IMR-90 (cell line): Measurements from ENCODE around the gene GSTP1. TPM values are rescaled to one million over a fixed set of nuclear protein-coding genes. Genes with fewer than 3 reads are reported as not detected.

Experiments used
- ATAC-seq: fragments of 200-7000 bp; cut with Tn5 transposase; 2 replicates; pipeline ENCODE4 v1.9.1; 2020; ENCODE audit warnings: low read depth, mild to moderate bottlenecking, moderate library complexity
- BruUV-seq: library from RNA; stranded (reverse); fragments of 400-500 nt; replicated peaks from 2 replicates; lab custom pipeline; 2021; lab: Mats Ljungman, UMichigan
- CTCF ChIA-PET: fragments of 300-600 bp; formaldehyde crosslinking; extraction: SDS; loops from one replicate; lab custom pipeline; 2021; ENCODE audit warnings: antibody characterized with exemption; lab: Yijun Ruan, JAX
- POLR2A ChIA-PET: fragments of 300-600 bp; sonication (Branson Sonifier 250); formaldehyde crosslinking; loops from one replicate; lab custom pipeline; 2022; ENCODE audit warnings: antibody characterized with exemption; ENCODE audit not compliant: unreplicated experiment; lab: Charles Lee
- DNase-seq: peaks from one replicate; pipeline ENCODE4 v3.0.0; 2013
- H2AFZ ChIP-seq: replicated peaks from 2 replicates; pipeline ENCODE3; 2013; ENCODE audit warnings: low read length, mild to moderate bottlenecking; ENCODE audit not compliant: poor library complexity
- H2AK5ac ChIP-seq: 2 replicates; pipeline ENCODE4 v1.6.1; 2013; ENCODE audit warnings: low read depth, low read length, inconsistent platforms
- H2AK9ac ChIP-seq: replicated peaks from 2 replicates; pipeline ENCODE3; 2013; ENCODE audit warnings: mild to moderate bottlenecking, low read depth, low read length, moderate library complexity; ENCODE audit not compliant: poor library complexity
- H2BK120ac ChIP-seq: 2 replicates; pipeline ENCODE4 v1.6.1; 2013; ENCODE audit warnings: low read depth, low read length, inconsistent platforms
- H2BK15ac ChIP-seq: 3 replicates; pipeline ENCODE4 v1.6.1; 2013; ENCODE audit warnings: low read depth, low read length, inconsistent platforms
- H2BK20ac ChIP-seq: 2 replicates; pipeline ENCODE4 v1.6.1; 2013; ENCODE audit warnings: low read depth, mild to moderate bottlenecking, inconsistent platforms, low read length, moderate library complexity
- H2BK5ac ChIP-seq: 2 replicates; pipeline ENCODE4 v1.6.1; 2013; ENCODE audit warnings: mild to moderate bottlenecking, low read depth, low read length, inconsistent platforms; ENCODE audit not compliant: poor library complexity, severe bottlenecking
- H3K14ac ChIP-seq: replicated peaks from 2 replicates; pipeline ENCODE4 v1.6.1; 2013; ENCODE audit warnings: low read depth, low read length, inconsistent platforms
- H3K18ac ChIP-seq: 2 replicates; pipeline ENCODE4 v1.6.1; 2013; ENCODE audit warnings: low read depth, low read length, control low read depth
- H3K23ac ChIP-seq: 2 replicates; pipeline ENCODE4 v1.6.1; 2013; ENCODE audit warnings: low read depth, low read length, inconsistent platforms
- H3K27ac ChIP-seq: 2 replicates; pipeline ENCODE4 v1.5.1; 2013; ENCODE audit warnings: mild to moderate bottlenecking, control low read depth, low read length; ENCODE audit not compliant: insufficient read depth
- H3K27me3 ChIP-seq: 2 replicates; pipeline ENCODE4 v1.6.1; 2013; ENCODE audit warnings: low read length; ENCODE audit not compliant: control insufficient read depth, insufficient read depth
- H3K36me3 ChIP-seq: 2 replicates; pipeline ENCODE4 v1.6.1; 2013; ENCODE audit warnings: low read length, mixed read lengths; ENCODE audit not compliant: control insufficient read depth, insufficient read depth
- H3K4ac ChIP-seq: 2 replicates; pipeline ENCODE4 v1.6.1; 2013; ENCODE audit warnings: low read depth, low read length, inconsistent platforms
- H3K4me1 ChIP-seq: 2 replicates; pipeline ENCODE4 v1.6.1; 2013; ENCODE audit warnings: low read length, mixed read lengths; ENCODE audit not compliant: control insufficient read depth, insufficient read depth
- H3K4me2 ChIP-seq: 2 replicates; pipeline ENCODE4 v1.6.1; 2013; ENCODE audit warnings: low read depth, mild to moderate bottlenecking, control low read depth, low read length, moderate library complexity
- H3K4me3 ChIP-seq: 2 replicates; pipeline ENCODE4 v1.5.1; 2013; ENCODE audit warnings: low read depth, mild to moderate bottlenecking, control low read depth, low read length, moderate library complexity; ENCODE audit not compliant: insufficient read depth
- H3K56ac ChIP-seq: 2 replicates; pipeline ENCODE4 v1.6.1; 2013; ENCODE audit warnings: low read length, inconsistent platforms; ENCODE audit not compliant: insufficient read depth; ENCODE audit errors: extremely low read depth
- H3K79me1 ChIP-seq, 2 experiments: 2 replicates each; pipeline ENCODE4 v1.6.1; 2013; ENCODE audit warnings: low read length in 2 of 2, inconsistent platforms in 1 of 2, low read depth in 1 of 2
- H3K9ac ChIP-seq: 2 replicates; pipeline ENCODE4 v1.6.1; 2013; ENCODE audit warnings: low read depth, low read length, control low read depth
- H3K9me1 ChIP-seq: 2 replicates; pipeline ENCODE4 v1.6.1; 2013; ENCODE audit warnings: low read length, inconsistent platforms; ENCODE audit not compliant: insufficient read depth
- H3K9me3 ChIP-seq: 2 replicates; pipeline ENCODE4 v1.6.1; 2013; ENCODE audit warnings: low read length; ENCODE audit not compliant: control insufficient read depth, insufficient read depth
- H4K20me1 ChIP-seq: 2 replicates; pipeline ENCODE4 v1.6.1; 2013; ENCODE audit warnings: low read length, inconsistent platforms; ENCODE audit not compliant: insufficient read depth
- H4K5ac ChIP-seq: 2 replicates; pipeline ENCODE4 v1.6.1; 2013; ENCODE audit warnings: mild to moderate bottlenecking, low read depth, low read length, control low read depth
- H4K8ac ChIP-seq, 2 experiments: 2 replicates each; pipeline ENCODE4 v1.6.1; 2013; ENCODE audit warnings: low read depth in 2 of 2, low read length in 2 of 2, control low read depth in 1 of 2, inconsistent platforms in 1 of 2
- H4K91ac ChIP-seq: 2 replicates; pipeline ENCODE4 v1.6.1; 2013; ENCODE audit warnings: low read depth, low read length, inconsistent platforms; ENCODE audit not compliant: insufficient read depth
- CEBPB ChIP-seq: IDR thresholded peaks from 2 replicates; pipeline ENCODE4 v1.6.1; 2012; ENCODE audit warnings: low read depth, low read length, improper control_type of control experiment
- CHD1 ChIP-seq: IDR thresholded peaks from 2 replicates; pipeline ENCODE4 v1.6.1; 2012; ENCODE audit warnings: low read depth, low read length, improper control_type of control experiment
- CTCF ChIP-seq: conservative IDR thresholded peaks from 2 replicates; pipeline ENCODE4 v1.5.1; 2012; ENCODE audit warnings: mild to moderate bottlenecking, low read depth, low read length, improper control_type of control experiment
- ELK1 ChIP-seq: fragments of 150-350 bp; IDR thresholded peaks from 2 replicates; pipeline ENCODE4 v1.6.1; 2016; ENCODE audit warnings: low read depth, mild to moderate bottlenecking, low read length, moderate library complexity, borderline replicate concordance
- FOS ChIP-seq: fragments of 150-350 bp; IDR thresholded peaks from 2 replicates; pipeline ENCODE4 v1.6.1; 2016; ENCODE audit warnings: low read depth, low read length
- MAFK ChIP-seq: IDR thresholded peaks from 2 replicates; pipeline ENCODE4 v1.6.1; 2012; ENCODE audit warnings: low read depth, low read length, improper control_type of control experiment
- NFE2L2 ChIP-seq: fragments of 150-350 bp; IDR thresholded peaks from 2 replicates; pipeline ENCODE4 v1.6.1; 2016; ENCODE audit warnings: low read depth, mild to moderate bottlenecking, low read length
- POLR2A ChIP-seq: IDR thresholded peaks from 2 replicates; pipeline ENCODE4 v1.6.1; 2012; ENCODE audit warnings: mild to moderate bottlenecking, low read depth, low read length
- RCOR1 ChIP-seq: IDR thresholded peaks from 2 replicates; pipeline ENCODE4 v1.6.1; 2012; ENCODE audit warnings: mild to moderate bottlenecking, low read length, improper control_type of control experiment; ENCODE audit not compliant: insufficient replicate concordance
- RFX5 ChIP-seq: IDR thresholded peaks from 2 replicates; pipeline ENCODE4 v1.8.0; 2012; ENCODE audit warnings: low read depth, mild to moderate bottlenecking, low read length, moderate library complexity
- SMC3 ChIP-seq: fragments of 150-350 bp; IDR thresholded peaks from 2 replicates; pipeline ENCODE4 v1.6.1; 2016; ENCODE audit warnings: low read depth, mild to moderate bottlenecking, antibody characterized with exemption, low read length, moderate library complexity
- WGBS, 2 experiments: methylation state at CpG; one replicate each; pipeline versions ENCODE4 v1.1.5 to v1.1.7; 2013; ENCODE audit warnings: missing lambda C conversion rate in 2 of 2; ENCODE audit not compliant: insufficient read length in 1 of 2; ENCODE audit errors: extremely low coverage in 2 of 2; 5-methylcytosine and 5-hydroxymethylcytosine counted together
- dilution Hi-C: fragments of 300-500 bp; cut with HindIII; formaldehyde crosslinking; loops from one replicate; pipeline ENCODE4 v1.14.3; 2018; ENCODE audit warnings: low sequenced_read_pairs; ENCODE audit not compliant: unreplicated experiment
- in situ Hi-C: fragments of 300-500 bp; cut with MboI; formaldehyde crosslinking; loops from 3 replicates; pipeline ENCODE4 v1.14.3; 2019; ENCODE audit warnings: low sequenced_read_pairs, inconsistent platforms, mixed read lengths
- intact Hi-C: fragments of 100-400 bp; cut with micrococcal nuclease; formaldehyde crosslinking; loops from 2 replicates; pipeline ENCODE4 v1.10.0; 2022
- polyA plus RNA-seq, 3 experiments: library from polyadenylated mRNA; depleted of rRNA; stranded (reverse); fragments of >200 nt; gene quantifications; 2 replicates each; pipeline ENCODE4 v1.2.3, GENCODE V29; 2012; ENCODE audit warnings: low replicate concordance in 1 of 3
- total RNA-seq: library from RNA; depleted of rRNA; stranded (reverse); fragments of >200 nt; gene quantifications from 2 replicates; pipeline ENCODE4 v1.2.3, GENCODE V29; 2012
- TF ChIP-seq, protein P1 (sequence below): fragments of 150-350 bp; IDR thresholded peaks from 2 replicates; pipeline ENCODE4 v1.6.1; 2017; ENCODE audit warnings: mild to moderate bottlenecking, antibody characterized with exemption, low read length, low read depth

GSTP1 gene
- total and polyA plus RNA-seq, 2 of the 4 experiments (the other 2 are of a cell fraction) = 947 to 1,539 TPM

DNA sequence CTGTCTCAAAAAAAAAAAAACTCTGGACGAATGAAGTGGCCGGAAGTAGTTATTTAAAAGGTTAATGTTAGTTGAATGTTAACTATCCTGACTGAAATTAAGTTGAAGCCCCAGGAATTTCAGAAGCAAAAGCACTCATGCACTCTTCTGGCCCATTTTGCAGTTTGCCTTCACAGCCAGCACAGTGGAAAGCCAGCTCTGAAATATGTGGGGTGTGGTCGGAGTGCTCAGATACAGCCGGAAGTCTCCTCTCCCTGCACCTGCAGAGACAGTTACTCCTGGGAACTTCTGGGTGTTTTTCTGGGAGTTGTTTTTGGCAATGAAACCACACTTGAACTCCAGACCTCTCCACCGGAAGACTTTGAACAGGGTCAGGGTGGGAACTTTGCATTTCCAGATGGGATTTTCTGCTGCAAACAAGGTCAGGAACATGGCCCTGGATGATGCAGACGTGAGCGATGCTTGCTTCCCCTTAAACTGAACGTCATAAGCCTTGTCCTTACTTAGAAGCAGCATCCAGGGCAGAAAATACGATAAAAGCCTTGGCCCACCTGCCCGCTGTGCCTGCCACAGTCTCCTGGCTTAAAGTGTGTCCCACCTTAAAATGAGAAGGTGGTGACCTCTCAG lies 38.9 kb upstream of the GSTP1 start:
- Histone ChIP-seq H3K9me1 (no peaks in the 10 kb centered on the region), H2BK120ac (no peak overlapping the region), H3K18ac (no peak overlapping the region), H2BK5ac (no peak overlapping the region), H4K20me1 (no peaks in the 10 kb centered on the region), H3K36me3 (no peaks in the 10 kb centered on the region), H4K91ac (no peak overlapping the region), H3K23ac (no peak overlapping the region), H3K27ac (no peak overlapping the region), H3K4me1 (no peaks in the 10 kb centered on the region), H2AK5ac (no peak overlapping the region), H3K27me3 (peaks cover 25% of the 10 kb centered on the region), H3K9ac (no peak overlapping the region), H3K4me2 (no peak overlapping the region), H4K5ac (no peak overlapping the region), H2AK9ac (no peak overlapping the region), H3K4ac (no peak overlapping the region), H3K4me3 (no peak overlapping the region), H4K8ac (no peak overlapping the region), H2AFZ (no peak overlapping the region), H3K56ac (no peak overlapping the region), H2BK20ac (no peak overlapping the region), H3K9me3 (no peaks in the 10 kb centered on the region), H3K14ac (no peak overlapping the region), H2BK15ac (no peak overlapping the region), H3K79me1 (no peaks in the 10 kb centered on the region)
- ChIA-PET CTCF (no interaction called here), POLR2A (no interaction called here)
- no peak for DNase-seq
- dilution Hi-C loops (no loop called here), intact Hi-C loops (no loop called here), in situ Hi-C loops (no loop called here)
- TF ChIP-seq, protein P1, sequence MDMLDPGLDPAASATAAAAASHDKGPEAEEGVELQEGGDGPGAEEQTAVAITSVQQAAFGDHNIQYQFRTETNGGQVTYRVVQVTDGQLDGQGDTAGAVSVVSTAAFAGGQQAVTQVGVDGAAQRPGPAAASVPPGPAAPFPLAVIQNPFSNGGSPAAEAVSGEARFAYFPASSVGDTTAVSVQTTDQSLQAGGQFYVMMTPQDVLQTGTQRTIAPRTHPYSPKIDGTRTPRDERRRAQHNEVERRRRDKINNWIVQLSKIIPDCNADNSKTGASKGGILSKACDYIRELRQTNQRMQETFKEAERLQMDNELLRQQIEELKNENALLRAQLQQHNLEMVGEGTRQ = no peak
- no peak for TF ChIP-seq FOS
- TF ChIP-seq RFX5 = no peak
- TF ChIP-seq ELK1 = no peak
- no peak for TF ChIP-seq CTCF
- TF ChIP-seq POLR2A = no peak
- no peak for TF ChIP-seq CHD1
- TF ChIP-seq NFE2L2 = no peak
- TF ChIP-seq CEBPB = no peak
- no peak for TF ChIP-seq MAFK
- TF ChIP-seq RCOR1 = no peak
- TF ChIP-seq SMC3 = no peak
- no TSS peak for BruUV-seq
- no peak for ATAC-seq
- WGBS, 2 experiments = 53% methylated on average over 6 of the region's 10 CpGs; no CpG with 5 or more reads in 1 of the 2 experiments
